ENCODE results near the gene GAA.

Gene GAA

GRCh38 chr17:80101011-80101945, at the start of gene GAA:
Gene GAA (plus strand): TSS chr17:80101581. CDS start chr17:80104587, 3,006 bp downstream.
- peak; percentile 83 for DNase-seq (ENCODE audit: low spot score)

- DNase-seq (ENCODE audit: low spot score), result no peak
These were observed 49.7 kb upstream of the GAA start for GRCh38 chr17:80051681-80052080.

- no peak for DNase-seq (ENCODE audit: low spot score)
These were observed 48.3 kb upstream of the GAA start for GRCh38 chr17:80053102-80053501.

GRCh38 chr17:80055597-80055996, 45.8 kb upstream of the GAA start:
- no peak for DNase-seq (ENCODE audit: low spot score)

DNA sequence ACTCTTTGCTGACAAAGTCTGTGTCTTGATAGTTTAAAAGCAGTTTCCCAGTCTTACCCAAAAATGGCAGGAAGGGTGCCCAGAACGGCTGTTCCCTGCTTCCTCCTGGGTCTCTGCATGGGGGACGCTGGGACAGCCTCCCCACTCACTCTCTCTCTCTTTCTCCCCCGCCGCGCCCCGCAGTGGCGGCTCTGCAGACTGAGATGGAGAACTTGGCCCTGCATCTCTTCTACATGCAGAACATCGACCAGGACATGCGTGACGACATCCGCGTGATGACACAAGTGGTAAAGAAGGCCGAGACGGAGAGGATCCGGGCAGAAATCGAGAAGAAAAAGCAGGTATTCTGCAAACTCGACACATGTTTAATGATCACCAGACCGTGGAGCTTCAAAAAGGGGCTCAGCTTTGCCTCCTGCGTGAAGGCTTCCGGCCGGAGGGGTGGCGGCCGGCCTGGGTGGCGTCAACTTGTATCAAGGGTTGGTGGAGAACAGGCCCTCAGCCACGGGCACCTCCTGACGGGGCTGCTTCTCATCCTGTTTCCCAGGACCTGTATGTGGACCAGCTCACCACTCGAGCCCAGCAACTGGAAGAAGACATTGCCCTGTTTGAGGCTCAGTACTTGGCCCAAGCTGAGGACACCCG, 42.9 kb upstream of the GAA start:
- no peak for DNase-seq (ENCODE audit: low spot score)

GRCh38 chr17:80060644-80061043, 40.7 kb upstream of the GAA start:
- DNase-seq (ENCODE audit: low spot score), result no peak

DNA sequence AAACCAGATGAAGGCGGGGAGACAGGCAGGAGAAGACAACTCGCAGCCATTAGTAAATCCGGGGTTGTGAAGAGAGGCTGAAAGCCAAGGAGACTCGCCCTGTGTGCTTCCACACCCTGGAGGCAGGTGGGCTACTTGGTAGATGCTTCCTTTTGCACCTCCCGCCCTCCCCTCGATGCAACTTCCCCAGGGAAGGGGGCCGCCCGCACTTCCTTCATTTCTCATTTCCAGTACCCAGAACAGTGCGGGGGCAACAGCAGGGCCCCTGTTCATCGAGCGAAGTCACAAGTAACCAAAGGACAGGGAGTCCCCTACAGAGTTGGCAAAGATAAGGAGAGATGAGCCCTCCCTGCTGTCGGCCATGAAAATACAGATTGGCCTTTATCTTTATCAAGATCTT, 40.0 kb upstream of the GAA start:
- no peak for DNase-seq (ENCODE audit: low spot score)

- no peak for DNase-seq (ENCODE audit: low spot score)
These were observed 37.4 kb upstream of the GAA start for GRCh38 chr17:80063830-80064585.

DNA sequence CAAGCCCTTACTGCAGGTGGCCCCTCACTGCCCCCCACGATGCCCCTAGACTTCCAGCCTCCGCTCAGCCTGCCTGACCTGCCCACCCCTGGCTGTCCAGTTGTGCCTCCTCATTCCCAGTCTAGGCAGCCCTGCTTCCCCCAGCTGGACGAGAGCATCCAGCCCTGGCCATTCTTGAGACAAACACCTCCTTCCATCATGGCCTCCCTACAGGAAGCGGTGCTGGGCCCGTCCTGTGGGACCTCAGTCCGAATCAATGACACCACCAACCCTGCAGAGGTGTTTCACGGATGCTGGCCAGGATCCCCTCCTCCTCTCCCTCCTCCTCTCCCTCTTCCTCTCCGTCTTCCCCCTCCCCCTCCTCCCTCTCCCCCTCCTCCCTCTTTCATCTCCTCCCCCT, 36.7 kb upstream of the GAA start:
- no peak for DNase-seq (ENCODE audit: low spot score)

DNA sequence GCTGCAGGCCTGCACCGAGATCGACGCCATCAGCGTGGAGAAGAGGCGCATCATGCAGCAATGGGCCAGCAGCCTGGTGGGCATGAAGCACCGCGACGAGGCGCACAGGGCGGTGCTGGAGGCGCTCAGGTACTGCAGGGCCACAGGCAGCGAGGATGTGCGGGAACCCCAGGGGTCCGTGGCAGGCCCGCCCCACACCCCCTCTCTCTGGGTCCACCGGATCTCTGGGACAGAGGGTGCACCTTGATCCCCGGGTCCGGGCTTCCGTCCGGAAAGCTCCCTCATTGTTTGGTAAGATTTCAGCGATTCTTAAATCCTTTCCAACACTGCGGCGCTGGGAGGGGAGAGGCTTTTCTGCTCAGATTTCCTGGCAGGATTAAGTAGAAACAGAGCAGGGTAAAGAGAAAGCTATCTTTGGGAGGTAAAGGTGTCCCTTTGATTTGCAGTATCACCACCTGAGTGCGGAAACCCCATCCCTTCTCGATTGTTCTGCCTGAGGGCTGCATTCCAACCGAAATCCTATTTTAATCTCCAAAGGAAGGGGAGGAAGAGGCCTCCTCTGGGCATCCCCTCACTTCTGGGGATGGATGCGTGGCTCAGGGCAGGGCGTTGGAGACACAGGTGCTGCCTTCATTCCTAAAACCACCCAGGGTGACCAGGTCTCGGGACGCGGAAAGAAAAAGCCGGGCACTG, 35.8 kb upstream of the GAA start:
- DNase-seq (ENCODE audit: low spot score), result no peak

- no peak for DNase-seq (ENCODE audit: low spot score)
These were observed 33.9 kb upstream of the GAA start for GRCh38 chr17:80067393-80067986.

DNA sequence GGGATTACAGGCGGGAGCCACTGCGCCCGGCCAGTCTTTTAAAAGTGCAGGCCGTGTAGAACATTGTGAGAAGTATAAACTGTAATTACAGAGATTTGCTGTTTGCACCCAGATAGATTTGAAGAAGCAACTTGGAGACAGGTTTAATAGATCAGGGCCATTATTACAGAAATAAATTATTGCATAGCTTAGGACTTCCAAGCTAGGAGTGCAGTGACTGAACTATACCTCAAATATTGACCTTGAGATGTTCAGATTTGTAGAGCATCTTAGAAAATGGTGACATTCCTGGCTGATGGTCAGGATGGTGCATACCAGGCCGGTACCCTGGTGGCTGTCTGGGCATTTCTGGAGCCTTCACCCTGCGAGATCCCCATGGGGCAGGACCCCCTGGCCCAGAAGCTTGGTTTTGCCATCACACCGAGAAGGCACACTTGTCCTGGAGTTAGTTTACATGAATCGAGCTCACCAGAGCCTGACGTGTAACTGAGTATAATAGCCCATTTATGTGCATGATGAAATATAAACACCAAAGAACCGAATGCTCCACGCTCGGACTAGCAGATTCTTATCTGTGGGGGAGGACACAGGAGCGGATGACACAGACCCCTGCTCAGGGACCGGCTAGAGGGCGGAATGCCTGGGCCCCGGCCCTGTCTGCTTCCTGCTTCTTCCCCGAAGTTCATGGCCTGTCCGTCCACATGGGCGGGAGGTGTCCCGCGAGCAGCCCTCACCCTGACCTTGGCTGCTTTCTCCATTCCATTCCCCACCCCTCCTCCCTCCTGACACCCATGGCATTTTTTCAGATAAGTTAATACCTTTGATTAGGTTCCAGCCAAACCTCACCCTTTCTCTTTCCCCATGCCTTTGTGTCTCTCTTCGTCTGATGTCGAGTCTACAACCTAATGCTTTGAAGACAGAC, 32.8 kb upstream of the GAA start:
- no peak for DNase-seq (ENCODE audit: low spot score)

DNA sequence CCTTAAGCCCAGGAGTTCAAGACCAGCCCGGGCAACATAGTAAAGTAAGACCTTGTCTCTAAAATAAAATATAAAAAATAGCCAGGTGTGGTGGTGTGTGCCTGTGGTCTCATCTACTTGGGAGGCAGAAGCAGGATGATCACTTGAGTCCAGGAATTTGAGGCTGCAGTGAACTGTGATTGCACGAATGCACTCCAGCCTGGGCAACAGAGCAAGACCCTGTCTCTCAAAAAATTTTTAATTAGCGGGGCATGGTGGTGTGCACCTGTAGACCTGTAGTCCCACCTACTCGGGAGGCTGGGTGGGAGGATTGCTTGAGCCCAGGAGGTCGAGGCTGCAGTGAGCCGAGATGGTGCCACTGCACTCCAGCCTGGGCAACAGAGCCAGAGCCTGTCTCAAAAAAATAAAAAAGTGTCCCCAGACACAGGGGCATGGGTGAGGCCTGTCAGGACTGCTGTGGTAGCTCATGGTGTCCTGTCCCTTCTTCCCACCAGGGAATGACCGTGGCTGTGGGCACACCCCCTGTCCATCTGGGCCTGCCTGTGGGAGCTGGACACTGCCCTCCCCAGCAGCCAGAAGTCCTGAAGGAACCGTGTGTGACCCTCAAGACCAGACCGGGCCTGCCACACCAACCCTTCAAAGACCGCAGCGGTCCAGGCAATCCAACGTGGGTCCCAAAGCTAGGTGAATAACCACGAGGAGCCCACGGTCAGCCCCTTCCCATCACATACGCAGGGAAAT, 30.8 kb upstream of the GAA start:
- no peak for DNase-seq (ENCODE audit: low spot score)

DNA sequence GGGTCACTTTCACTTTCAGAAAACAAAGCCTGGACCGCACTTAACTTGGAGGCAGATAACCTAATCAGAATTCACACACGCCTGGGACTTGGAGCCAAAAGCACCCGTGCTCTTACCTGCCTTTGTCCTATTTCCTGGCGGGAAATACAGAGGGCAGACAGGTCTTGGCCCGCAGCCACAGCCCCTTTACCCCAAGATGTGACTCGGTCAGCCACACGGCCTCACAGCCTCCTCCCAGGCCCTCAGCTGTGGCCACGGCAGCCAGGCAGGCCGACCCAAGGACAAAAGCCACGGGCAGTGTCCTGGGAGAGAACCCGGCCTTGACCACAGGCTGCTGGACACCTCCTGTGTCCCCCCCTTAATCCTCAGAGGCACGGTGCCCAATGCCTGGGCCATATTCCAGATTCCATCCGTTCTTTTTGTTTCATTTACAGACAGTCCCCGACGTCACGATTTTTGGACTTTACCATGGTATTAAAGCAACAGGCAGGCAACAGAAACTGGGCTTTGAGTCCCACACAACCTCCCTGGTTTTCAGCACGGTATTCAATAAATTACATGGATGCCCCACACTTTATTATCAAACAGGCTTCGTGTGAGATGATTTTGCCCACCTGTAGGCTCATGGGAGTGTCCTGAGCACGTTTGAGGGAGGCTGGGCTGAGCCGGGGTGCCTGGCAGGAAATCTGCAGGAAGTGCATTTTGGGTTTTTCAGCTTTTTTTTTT, 30.1 kb upstream of the GAA start:
- DNase-seq (ENCODE audit: low spot score), result peak; percentile 56

DNA sequence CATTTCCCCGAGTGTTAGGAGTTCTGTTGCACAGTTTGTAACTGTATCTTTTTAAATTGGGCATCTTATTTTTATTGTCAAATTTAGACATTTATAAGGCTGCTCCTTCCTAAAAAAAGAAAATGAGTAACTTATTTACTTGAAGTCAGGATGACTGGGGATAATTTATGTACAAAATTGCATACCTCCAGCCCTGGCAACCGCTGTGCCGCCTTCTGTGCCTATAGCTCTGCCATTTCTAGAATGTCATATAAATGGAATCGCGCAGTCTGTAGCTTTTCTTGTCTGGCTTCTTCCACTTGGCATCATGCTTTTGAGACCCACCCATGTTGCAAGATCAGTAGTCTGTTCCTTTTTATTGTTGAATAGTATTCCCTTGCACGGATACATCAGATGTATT, 29.0 kb upstream of the GAA start:
- DNase-seq (ENCODE audit: low spot score), result no peak

GRCh38 chr17:80080081-80080480, 21.3 kb upstream of the GAA start:
- no peak for DNase-seq (ENCODE audit: low spot score)

DNA sequence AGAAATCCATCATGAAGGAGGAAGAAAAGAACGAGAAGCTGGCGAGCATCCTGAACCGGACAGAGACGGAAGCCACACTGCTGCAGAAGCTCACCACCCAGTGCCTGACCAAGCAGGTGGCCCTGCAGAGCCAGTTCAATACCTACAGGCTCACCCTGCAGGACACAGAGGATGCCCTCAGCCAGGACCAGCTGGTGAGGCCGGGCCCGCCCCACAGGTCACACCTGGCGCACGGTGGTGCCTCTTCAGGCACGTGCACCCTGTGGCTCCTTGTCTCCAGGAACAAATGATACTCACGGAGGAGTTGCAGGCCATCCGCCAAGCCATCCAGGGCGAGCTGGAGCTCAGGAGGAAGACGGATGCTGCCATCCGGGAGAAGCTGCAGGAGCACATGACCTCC, 19.8 kb upstream of the GAA start:
- DNase-seq (ENCODE audit: low spot score), result no peak

- peak; percentile 41 for DNase-seq (ENCODE audit: low spot score)
These were observed 18.8 kb upstream of the GAA start for GRCh38 chr17:80082403-80083135.
